ENCODE data around the gene TMEM203. TPM values are rescaled to one million over a fixed set of nuclear protein-coding genes. Genes with fewer than 3 reads are reported as not detected.
A peak's percentile ranks its signal among the peaks of the same experiment; 100 is the strongest.

Gene TMEM203
- polyA plus RNA-seq, 1 donor from 2014 or later: 61.1 TPM

GRCh38 chr9:137200311-137201204, 4.9 kb downstream of the TMEM203 start, which contains the start of gene TPRN:
TSS of gene TPRN (minus strand) at chr9:137200741. CDS start at chr9:137200711, 30 bp downstream.
- peak within 1 kb of the TSS; percentile 49 for H3K27ac ChIP-seq (ENCODE audit: low read length)
- peak within 1 kb of the TSS; percentile 51 for H2AFZ ChIP-seq (ENCODE audit: low read depth, low read length)

GRCh38 chr9:137199411-137200121, 5.9 kb downstream of the TMEM203 start:
- TF ChIP-seq MXI1 (conservative IDR thresholded peaks at IDR 0.05; ENCODE audit: poor library complexity, severe bottlenecking): no peak
- TF ChIP-seq, protein P1, sequence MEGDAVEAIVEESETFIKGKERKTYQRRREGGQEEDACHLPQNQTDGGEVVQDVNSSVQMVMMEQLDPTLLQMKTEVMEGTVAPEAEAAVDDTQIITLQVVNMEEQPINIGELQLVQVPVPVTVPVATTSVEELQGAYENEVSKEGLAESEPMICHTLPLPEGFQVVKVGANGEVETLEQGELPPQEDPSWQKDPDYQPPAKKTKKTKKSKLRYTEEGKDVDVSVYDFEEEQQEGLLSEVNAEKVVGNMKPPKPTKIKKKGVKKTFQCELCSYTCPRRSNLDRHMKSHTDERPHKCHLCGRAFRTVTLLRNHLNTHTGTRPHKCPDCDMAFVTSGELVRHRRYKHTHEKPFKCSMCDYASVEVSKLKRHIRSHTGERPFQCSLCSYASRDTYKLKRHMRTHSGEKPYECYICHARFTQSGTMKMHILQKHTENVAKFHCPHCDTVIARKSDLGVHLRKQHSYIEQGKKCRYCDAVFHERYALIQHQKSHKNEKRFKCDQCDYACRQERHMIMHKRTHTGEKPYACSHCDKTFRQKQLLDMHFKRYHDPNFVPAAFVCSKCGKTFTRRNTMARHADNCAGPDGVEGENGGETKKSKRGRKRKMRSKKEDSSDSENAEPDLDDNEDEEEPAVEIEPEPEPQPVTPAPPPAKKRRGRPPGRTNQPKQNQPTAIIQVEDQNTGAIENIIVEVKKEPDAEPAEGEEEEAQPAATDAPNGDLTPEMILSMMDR (IDR thresholded peaks at IDR 0.05; ENCODE audit: poor library complexity, severe bottlenecking): no peak
- no peak for TF ChIP-seq REST (IDR thresholded peaks at IDR 0.05; ENCODE audit: borderline replicate concordance)
- no peak for TF ChIP-seq EP300 (conservative IDR thresholded peaks at IDR 0.05; ENCODE audit: poor library complexity, severe bottlenecking)
- no peak for TF ChIP-seq POLR2AphosphoS5 (IDR thresholded peaks at IDR 0.05)
- no peak for TF ChIP-seq SMC3 (conservative IDR thresholded peaks at IDR 0.05; ENCODE audit: poor library complexity)
- no peak for TF ChIP-seq TAF1 (IDR thresholded peaks at IDR 0.05; ENCODE audit: low read depth)
- no peak for TF ChIP-seq EZH2 (IDR thresholded peaks at IDR 0.05; ENCODE audit: borderline replicate concordance, insufficient read depth, low read length, poor library complexity, severe bottlenecking)
- Histone ChIP-seq H3K79me2 (replicated peaks; ENCODE audit: insufficient read depth, low read length) (peaks cover 11% of the 10 kb centered on the region), H3K9me2 (ENCODE audit: insufficient read depth, low read length) (no peaks in the 10 kb centered on the region), H3F3A (ENCODE audit: insufficient read depth, low read length, poor library complexity, severe bottlenecking) (no peaks in the 10 kb centered on the region), H2AFZ (ENCODE audit: low read depth, low read length) (no peak overlapping the region), H3K4me2 (ENCODE audit: low read length) (no peak overlapping the region), H3K9me3 (ENCODE audit: low read length) (no peaks in the 10 kb centered on the region), H3K36me3 (ENCODE audit: insufficient read depth, low read length) (no peaks in the 10 kb centered on the region), H3K27ac (ENCODE audit: low read length) (no peak overlapping the region), H4K20me1 (ENCODE audit: insufficient read depth) (no peaks in the 10 kb centered on the region), H3K4me3 (ENCODE audit: low read length) (peak overlapping the region; percentile 65), H3K9ac (ENCODE audit: low read length) (peak overlapping the region; percentile 54), H3K27me3 (ENCODE audit: insufficient read depth, low read depth, low read length) (no peaks in the 10 kb centered on the region)

More at GRCh38 chr9:137200311-137201204, 4.9 kb downstream of the TMEM203 start, which contains the start of gene TPRN:
- TF ChIP-seq, protein P1 (IDR thresholded peaks at IDR 0.05; ENCODE audit: poor library complexity, severe bottlenecking): no peak
- peak; percentile 26 for TF ChIP-seq POLR2AphosphoS5 (IDR thresholded peaks at IDR 0.05)
- TF ChIP-seq MXI1 (conservative IDR thresholded peaks at IDR 0.05; ENCODE audit: poor library complexity, severe bottlenecking): peak; percentile 76
- TF ChIP-seq SMC3 (conservative IDR thresholded peaks at IDR 0.05; ENCODE audit: poor library complexity): peak; percentile 9
- TF ChIP-seq RAD21 (conservative IDR thresholded peaks at IDR 0.05): no peak
- peak; percentile 26 for TF ChIP-seq EP300 (conservative IDR thresholded peaks at IDR 0.05; ENCODE audit: poor library complexity, severe bottlenecking)
- Histone ChIP-seq H3F3A (ENCODE audit: insufficient read depth, low read length, poor library complexity, severe bottlenecking) (no peaks in the 10 kb centered on the region), H3K9me2 (ENCODE audit: insufficient read depth, low read length) (no peaks in the 10 kb centered on the region), H3K27me3 (ENCODE audit: insufficient read depth, low read depth, low read length) (no peaks in the 10 kb centered on the region), H3K36me3 (ENCODE audit: insufficient read depth, low read length) (no peaks in the 10 kb centered on the region), H3K4me2 (ENCODE audit: low read length) (peak within 1 kb of the TSS; percentile 96), H3K79me2 (replicated peaks; ENCODE audit: insufficient read depth, low read length) (peaks cover 19% of the 10 kb centered on the region), H3K9ac (ENCODE audit: low read length) (peak within 1 kb of the TSS; percentile 70), H3K4me3 (ENCODE audit: low read length) (peak within 1 kb of the TSS; percentile 86), H4K20me1 (ENCODE audit: insufficient read depth) (no peaks in the 10 kb centered on the region), H3K9me3 (ENCODE audit: low read length) (no peaks in the 10 kb centered on the region)
